IPS-18c (cell line): Measurements from ENCODE around the gene CIRBP.

Experiments used
- H3K4me3 ChIP-seq: 2 replicates; pipeline ENCODE4 v1.7.0; 2013; ENCODE audit warnings: low read depth, mild to moderate bottlenecking, low read length, moderate library complexity; ENCODE audit not compliant: insufficient read depth
- H3K9me3 ChIP-seq: one replicate; pipeline ENCODE4 v1.6.1; 2013; ENCODE audit warnings: mild to moderate bottlenecking, low read length, moderate library complexity; ENCODE audit not compliant: control insufficient read depth, insufficient read depth

Gene CIRBP

DNA sequence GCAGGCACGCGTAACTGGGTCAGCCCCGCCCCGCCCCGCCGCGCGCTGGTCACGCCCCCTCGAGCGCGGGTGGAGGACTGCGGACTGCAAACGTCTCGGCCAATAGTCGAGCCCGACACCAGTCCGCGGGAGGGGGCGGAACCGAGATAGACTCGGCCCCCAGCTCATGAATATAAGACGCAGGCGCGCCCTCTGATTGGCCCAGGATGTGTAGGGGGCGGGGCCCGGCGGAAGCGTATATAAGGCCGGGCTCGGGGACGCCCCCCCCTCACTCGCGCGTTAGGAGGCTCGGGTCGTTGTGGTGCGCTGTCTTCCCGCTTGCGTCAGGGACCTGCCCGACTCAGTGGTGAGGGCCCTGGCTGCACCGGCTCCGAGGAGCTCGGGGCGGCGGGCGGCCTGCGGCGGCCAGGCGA, at the start of gene CIRBP:
Gene CIRBP (plus strand): TSS at position 268 of the 413 bp plus-strand sequence. CDS start 1,602 bp downstream, outside the sequence.
- Histone ChIP-seq H3K4me3 (peak within 1 kb of the TSS; percentile 84), H3K9me3 (no peaks in the 10 kb centered on the region)

DNA sequence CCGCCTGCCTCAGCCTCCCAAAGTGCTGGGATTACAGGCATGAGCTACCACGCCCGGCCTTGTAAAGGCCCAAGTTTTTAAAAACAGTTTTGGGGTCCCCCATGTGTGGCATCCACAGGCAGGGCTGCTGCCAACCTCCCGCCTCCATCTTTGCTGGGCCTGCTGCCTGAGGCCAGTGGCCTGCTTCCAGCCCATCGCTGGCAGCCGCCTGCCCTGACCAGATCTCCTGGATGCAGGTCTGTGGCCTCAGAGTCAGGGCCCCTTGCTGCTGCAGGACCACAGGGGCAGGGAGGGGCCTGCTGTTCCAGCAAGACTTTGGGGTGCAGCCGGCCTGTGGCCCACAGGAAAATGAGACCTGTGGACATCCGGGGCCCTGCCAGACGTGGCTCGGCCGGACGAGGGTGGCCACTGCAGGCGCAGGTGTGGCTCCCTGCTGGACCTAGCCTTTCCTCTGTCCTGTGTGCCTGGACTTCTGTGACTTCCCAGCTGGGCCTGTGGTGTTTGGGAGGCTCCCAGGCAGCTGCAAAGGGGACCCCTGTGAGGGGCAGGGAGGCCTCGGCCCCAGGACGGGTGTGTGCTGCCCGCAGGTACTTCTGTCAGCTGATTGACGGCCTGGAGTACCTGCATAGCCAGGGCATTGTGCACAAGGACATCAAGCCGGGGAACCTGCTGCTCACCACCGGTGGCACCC, 49.2 kb upstream of the CIRBP start:
- H3K9me3 ChIP-seq, result peaks cover 2% of the 10 kb centered on the region
- H3K4me3 ChIP-seq, result no peak overlapping the region

DNA sequence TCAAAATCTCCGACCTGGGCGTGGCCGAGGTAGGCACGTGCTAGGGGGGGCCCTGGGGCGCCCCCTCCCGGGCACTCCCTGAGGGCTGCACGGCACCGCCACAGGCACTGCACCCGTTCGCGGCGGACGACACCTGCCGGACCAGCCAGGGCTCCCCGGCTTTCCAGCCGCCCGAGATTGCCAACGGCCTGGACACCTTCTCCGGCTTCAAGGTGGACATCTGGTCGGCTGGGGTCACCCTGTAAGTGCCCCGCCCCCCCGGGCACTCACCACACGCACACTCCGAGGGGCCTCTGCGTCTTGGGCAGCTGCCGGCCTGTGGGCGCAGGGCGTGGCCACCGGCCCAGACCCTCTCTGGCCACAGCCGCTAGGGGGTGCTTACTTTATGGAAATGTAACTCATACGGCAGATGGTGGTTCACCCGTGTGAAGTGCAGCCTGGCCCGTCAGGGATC, 48.6 kb upstream of the CIRBP start:
- no peak overlapping the region for H3K4me3 ChIP-seq
- H3K9me3 ChIP-seq, result peaks cover 2% of the 10 kb centered on the region

DNA sequence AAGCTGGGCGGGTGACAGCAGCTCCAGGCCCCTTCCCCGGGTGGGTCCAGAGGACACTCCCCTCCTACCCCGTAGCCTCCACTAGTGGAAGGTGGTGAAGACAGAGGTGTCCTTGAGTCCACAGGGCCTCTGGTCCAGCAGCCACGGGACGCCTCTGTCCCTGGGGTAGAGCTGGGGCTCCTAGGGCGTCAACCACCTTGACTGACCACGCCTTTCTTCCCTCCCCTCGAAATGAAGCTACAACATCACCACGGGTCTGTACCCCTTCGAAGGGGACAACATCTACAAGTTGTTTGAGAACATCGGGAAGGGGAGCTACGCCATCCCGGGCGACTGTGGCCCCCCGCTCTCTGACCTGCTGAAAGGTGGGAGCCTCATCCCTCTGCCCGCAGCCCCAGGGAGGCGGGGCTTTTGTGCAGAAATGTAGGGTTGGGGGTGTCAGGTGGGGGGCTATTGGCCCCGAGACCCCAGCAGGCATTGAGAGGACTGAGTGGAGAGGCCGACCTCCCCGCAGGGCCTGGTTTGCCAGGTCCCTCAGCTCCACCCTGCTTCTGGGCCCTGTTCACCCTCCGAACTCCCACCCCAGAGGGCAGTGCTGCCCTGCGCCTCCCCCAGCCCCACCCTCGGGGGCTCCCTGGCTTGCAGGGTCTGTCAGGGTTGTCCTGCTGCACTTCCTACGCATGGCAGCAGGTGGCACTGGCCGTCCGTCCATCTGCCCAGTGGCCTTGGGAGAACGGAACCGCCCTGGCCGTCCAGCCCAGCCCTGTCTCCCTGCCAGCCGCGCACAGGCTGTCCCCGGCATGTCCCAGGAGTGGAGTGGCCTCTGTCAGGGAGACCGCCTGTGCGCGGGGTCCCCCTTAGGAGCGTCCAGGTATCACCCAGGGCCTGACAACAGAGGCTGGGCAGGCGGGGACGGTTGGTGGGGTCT, 47.9 kb upstream of the CIRBP start:
- H3K9me3 ChIP-seq, result peaks cover 2% of the 10 kb centered on the region
- H3K4me3 ChIP-seq, result no peak overlapping the region

DNA sequence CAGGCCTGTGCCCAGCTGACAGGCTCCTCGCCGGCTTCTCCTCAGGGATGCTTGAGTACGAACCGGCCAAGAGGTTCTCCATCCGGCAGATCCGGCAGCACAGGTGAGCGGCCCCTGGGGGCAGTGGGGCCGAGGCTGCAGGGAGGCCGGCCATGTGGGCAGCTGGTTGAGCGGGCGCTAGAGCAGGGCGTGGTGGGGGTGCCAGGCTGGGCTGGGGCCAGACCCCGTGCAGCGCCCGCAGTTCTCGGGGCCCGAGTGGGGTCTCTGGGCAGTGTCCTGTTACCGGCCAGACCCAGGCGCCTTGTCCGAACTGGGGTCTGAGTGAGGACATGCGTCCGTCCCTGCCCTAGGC, 47.3 kb upstream of the CIRBP start:
- peaks cover 2% of the 10 kb centered on the region for H3K9me3 ChIP-seq
- H3K4me3 ChIP-seq, result no peak overlapping the region

DNA sequence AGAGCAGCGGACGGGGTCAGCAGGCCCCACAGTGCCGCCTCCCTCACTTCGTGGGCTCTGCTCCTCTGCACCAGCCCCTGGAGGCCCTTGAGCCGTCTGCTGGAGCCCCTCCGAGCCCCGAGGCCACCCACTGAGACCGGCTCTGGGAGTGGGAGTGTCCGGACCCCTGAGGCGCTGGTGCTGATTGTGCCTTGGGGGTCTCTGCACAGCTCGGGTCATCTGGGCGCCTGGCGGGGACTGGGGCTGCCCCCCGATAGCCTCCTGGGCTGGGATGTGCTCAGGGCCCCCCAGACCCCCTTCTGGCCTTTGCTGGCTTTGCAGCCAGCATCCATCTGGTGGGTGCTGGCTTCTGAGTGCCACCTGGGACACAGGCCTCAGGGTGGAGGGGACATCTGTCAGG, 46.7 kb upstream of the CIRBP start:
- peaks cover 2% of the 10 kb centered on the region for H3K9me3 ChIP-seq
- no peak overlapping the region for H3K4me3 ChIP-seq

DNA sequence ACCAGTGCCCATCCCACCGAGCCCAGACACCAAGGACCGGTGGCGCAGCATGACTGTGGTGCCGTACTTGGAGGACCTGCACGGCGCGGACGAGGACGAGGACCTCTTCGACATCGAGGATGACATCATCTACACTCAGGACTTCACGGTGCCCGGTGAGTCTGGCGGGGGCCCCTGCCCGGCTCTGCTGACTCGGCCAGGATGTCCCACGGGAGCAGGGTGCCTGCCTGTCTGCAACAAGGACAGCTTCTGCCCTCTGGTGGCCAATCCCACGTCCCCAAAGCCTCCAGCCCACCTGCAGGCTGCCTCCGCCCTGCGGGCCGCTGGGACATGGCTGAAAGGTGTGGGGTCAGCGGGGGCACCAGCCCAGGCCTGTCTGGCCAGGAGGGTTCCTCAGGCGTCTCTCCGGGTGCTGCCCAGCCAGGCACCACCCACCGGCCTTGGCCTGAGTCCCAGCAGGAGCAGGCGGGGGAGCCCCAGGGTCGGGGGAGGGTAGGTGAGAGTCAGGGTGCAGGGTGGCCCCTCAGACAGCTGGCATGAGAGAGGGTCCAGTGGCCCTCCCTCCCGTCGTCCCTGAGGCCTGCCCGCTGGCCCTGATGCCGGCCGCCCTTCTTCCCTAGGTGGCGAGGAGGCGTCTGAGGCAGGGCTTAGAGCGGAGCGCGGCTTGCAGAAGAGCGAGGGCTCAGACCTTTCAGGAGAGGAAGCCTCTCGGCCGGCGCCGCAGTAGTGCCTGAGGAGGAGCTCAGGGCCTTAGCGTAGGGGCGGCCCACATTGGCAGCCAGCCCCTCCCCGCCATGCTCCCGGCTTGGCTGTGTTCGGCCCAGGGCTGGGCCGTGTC, 45.9 kb upstream of the CIRBP start:
- no peaks in the 10 kb centered on the region for H3K9me3 ChIP-seq
- no peak overlapping the region for H3K4me3 ChIP-seq

DNA sequence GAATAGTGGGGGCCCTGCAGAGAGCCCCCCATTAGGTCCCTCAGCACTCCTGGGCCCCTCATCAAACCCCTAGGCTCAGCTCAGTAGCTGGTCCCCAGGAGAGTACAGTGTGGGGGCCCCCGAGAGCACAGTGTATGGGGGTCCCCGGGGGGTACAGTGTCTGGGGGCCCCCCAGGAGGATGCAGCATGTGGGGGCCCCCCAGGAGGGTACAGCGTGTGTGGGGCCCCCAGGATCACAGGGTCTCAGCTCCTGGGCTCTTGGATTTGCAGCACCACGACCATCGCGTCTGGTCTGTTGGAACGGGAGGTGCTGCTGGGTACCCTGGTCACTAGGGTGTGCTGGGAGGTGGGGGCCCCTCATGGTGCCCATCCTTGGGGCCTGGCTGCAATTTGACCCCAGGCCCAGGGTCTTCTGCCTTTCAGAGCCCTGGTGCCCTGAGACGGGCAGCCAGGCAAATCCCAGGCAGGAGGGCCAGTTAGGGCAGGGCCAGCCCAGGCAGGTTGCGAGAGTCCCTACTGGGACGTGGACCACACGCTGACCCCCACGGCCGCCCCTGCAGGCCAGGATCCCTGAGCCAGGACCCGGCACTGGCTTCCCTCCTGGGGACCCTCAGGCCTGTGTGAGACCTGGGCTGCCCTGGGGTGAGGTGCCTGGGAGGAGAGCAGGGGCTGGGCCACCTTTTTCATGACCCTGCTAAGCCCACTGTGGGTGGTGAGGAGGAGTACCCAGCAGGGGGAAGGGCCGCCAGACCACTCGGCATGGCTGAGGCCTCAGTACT, 44.9 kb upstream of the CIRBP start:
- H3K9me3 ChIP-seq, result no peaks in the 10 kb centered on the region
- H3K4me3 ChIP-seq, result no peak overlapping the region

DNA sequence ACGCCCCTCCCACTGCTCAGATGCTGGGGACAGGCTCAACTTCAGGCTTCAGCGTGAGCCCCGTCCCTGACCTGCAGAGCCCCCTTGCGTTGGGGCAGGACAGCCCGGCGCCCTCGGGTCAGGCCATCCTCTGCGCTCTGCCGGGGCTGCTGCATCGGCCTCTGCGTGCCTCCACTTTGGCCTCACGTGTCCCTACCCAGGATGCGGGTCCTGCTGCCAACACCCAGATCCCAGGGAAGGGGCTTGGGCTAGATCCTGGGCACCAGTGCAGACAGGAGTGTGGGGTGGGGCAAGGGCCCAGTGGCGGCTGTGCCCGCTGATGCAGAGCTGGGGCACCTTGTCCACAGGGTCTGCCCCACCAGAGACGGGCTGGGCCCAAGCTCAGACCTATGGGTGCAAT, 44.3 kb upstream of the CIRBP start:
- no peaks in the 10 kb centered on the region for H3K9me3 ChIP-seq
- H3K4me3 ChIP-seq, result no peak overlapping the region

DNA sequence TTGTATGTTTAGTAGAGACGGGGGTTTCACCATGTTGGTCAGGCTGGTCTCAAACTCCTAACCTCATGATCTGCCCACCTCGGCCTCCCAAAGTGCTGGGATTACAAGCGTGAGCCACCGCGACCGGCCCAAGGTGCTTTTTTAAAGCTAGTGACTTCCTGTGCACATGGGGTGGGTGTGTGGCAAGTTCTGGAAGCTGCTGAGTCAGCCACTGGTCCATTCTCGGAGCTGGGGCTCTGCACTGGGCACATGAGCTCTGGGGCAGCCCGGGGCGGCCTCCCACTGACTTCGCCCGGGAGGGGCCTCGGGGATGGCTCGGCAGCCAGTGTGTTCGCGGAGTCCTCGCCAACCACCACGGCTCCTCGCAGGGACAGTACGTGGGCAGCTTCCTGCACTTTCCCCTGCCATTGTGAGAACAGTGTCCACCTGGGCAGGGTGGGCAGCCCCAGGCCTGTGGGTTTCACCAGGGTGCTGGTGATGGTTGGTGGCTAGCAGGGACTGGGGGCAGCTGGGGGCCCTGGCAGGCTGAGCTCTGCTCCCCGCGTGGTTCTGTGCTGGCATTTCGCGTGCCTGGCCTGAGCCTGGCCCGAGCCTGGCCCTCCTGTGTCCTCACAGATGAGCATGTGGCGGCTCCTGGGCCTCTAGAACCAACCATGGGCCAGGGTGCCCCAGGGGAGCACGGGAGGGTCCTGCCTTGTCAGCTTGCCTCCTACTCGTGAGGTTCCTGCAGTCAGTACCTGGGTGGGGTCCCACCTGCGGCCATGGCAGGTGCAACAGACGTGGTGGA, 43.5 kb upstream of the CIRBP start:
- no peaks in the 10 kb centered on the region for H3K9me3 ChIP-seq
- H3K4me3 ChIP-seq, result no peak overlapping the region

DNA sequence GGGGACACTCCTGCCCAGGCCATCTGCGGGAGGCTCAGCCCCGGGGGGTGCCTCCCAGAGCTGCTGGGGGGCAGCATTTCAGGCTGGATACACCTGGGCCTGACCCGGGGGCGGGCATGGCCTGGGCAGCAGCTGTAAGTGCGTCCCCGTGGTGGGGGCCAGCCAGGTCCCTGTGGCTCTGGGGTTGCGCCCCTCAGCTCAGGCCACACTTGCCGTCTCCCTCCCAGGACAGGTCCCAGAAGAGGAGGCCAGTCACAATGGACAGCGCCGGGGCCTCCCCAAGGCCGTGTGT, 43.0 kb upstream of the CIRBP start:
- Histone ChIP-seq H3K9me3 (no peaks in the 10 kb centered on the region), H3K4me3 (no peak overlapping the region)

DNA sequence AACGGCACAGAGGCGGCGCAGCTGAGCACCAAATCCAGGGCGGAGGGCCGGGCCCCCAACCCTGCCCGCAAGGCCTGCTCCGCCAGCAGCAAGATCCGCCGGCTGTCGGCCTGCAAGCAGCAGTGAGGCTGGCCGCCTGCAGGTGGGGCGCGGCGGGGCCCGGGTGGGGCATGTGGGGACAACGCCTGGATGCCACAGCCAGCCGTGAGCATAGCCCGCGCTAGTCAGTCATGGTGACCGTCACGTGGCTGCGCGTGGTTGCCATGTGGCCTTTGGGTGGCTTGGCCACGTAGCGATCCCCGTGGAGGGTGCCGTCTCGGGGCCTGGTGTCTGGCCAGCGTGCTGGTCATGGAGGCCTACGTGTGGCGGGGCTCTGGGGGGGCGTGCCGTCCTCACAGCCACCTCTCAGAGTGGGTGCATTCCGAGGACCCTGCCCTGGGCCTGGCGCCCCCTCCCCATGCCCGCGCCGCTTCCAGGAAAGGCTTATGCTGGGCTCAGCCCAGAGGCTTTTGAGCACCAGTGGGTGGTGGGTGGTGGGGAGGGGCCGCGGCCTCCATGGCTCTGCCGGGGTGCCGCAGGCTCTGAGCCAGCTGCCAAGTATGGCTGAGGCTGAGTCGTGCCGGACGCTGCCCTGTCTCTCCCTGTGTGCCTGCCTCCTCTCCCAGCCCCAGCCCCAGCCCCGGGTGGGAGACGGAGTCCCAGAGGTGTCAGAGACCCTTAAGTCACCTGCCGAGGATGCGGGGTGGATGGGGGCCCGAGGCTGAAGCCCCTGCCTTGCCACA, 42.4 kb upstream of the CIRBP start:
- H3K9me3 ChIP-seq, result no peaks in the 10 kb centered on the region
- H3K4me3 ChIP-seq, result no peak overlapping the region

DNA sequence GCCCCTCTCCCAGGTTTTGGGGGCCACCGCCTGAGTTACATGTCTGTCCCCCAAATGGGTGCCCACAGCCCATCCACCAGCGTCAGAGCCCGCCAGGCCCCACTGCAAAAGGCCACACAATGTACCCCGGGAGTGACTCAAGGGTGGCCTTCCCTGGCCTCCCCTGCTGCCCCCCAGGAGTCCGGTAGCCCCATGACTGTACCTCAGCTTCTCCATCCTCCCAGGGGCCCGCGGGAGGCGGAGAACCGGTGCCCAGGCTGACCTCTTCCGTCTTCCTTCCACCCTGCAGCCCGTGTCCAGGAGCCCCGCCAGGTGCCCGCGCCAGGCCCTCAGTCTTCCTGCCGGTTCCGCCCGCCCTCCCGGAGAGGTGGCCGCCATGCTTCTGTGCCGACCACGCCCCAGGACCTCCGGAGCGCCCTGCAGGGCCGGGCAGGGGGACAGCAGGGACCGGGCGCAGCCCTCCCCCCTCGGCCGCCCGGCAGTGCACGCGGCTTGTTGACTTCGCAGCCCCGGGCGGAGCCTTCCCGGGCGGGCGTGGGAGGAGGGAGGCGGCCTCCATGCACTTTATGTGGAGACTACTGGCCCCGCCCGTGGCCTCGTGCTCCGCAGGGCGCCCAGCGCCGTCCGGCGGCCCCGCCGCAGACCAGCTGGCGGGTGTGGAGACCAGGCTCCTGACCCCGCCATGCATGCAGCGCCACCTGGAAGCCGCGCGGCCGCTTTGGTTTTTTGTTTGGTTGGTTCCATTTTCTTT, 41.7 kb upstream of the CIRBP start:
- Histone ChIP-seq H3K4me3 (no peak overlapping the region), H3K9me3 (no peaks in the 10 kb centered on the region)

DNA sequence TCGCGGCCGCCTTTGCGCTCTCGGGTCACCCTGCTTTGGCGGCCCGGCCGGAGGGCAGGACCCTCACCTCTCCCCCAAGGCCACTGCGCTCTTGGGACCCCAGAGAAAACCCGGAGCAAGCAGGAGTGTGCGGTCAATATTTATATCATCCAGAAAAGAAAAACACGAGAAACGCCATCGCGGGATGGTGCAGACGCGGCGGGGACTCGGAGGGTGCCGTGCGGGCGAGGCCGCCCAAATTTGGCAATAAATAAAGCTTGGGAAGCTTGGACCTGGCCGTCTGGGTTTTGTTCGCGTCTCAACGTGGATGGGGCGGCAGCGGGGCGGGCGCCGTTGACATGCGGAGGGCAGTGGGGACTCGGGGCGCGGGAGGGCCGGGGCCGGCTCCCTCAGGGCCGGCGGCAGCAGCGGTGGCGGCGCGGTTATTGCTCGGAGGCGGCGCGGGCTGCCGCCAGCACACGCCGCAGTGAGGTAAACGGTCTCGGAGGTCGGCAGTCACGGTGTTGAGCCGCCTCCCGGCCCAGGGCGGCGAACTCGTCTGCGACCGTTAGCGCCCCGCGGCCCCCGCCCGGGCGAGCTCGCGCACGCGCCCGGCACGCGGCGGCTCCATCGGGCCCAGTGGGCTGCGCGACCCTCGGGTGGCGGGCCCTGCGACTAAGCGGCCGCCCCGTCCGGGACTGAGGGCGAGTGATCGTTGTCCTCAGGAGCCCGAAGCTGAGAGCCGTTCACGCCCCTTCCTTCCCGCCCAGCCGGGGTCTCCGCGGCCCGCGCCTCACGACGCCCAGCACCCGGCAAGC, 40.8 kb upstream of the CIRBP start:
- Histone ChIP-seq H3K9me3 (no peaks in the 10 kb centered on the region), H3K4me3 (no peak overlapping the region)
